ENCODE data around the gene YBX1. TPM values are rescaled to one million over a fixed set of nuclear protein-coding genes. Genes with fewer than 3 reads are reported as not detected.

YBX1 gene
- total RNA-seq, 1 donor from 2014 or later = 356 TPM

- intact Hi-C loops (cut with DNase I) = no loop called here
- H3K27me3 ChIP-seq = no peaks in the 10 kb centered on the region
- no peaks in the 10 kb centered on the region for H3K9me3 ChIP-seq
- H3K36me3 ChIP-seq = peaks cover 3 to 14% of the 10 kb centered on the region in 2 donors
- H3K4me1 ChIP-seq = no peaks in the 10 kb centered on the region
- H3K27ac ChIP-seq = peak overlapping the region in 1 of 2 donors; percentile 24
- TF ChIP-seq CTCF (IDR thresholded peaks at IDR 0.05) = no peak
- no peak overlapping the region for H3K4me3 ChIP-seq
- no peak for DNase-seq (ENCODE audit: low spot score in 2 of 2)
Measured at GRCh38 chr1:42674682-42675081, 7.5 kb upstream of the YBX1 start.

GRCh38 chr1:42675467-42675866 is 6.8 kb upstream of the YBX1 start:
- no peak for DNase-seq (ENCODE audit: low spot score in 2 of 2)
- H3K4me1 ChIP-seq = peaks cover 0 to 1% of the 10 kb centered on the region in 2 donors
- TF ChIP-seq CTCF (IDR thresholded peaks at IDR 0.05) = no peak
- no peaks in the 10 kb centered on the region for H3K27me3 ChIP-seq
- peaks cover 3 to 9% of the 10 kb centered on the region in 2 donors for H3K36me3 ChIP-seq
- no peak overlapping the region for H3K4me3 ChIP-seq
- no peak overlapping the region for H3K27ac ChIP-seq
- intact Hi-C loops (cut with DNase I) = no loop called here
- no peaks in the 10 kb centered on the region for H3K9me3 ChIP-seq

GRCh38 chr1:42676534-42677087 is 5.6 kb upstream of the YBX1 start:
- H3K4me1 ChIP-seq = peaks cover 0 to 9% of the 10 kb centered on the region in 2 donors
- no peak overlapping the region for H3K27ac ChIP-seq
- H3K4me3 ChIP-seq = no peak overlapping the region
- no peak for DNase-seq (ENCODE audit: low spot score in 2 of 2)
- H3K9me3 ChIP-seq = no peaks in the 10 kb centered on the region
- H3K27me3 ChIP-seq = no peaks in the 10 kb centered on the region
- TF ChIP-seq CTCF (IDR thresholded peaks at IDR 0.05) = no peak
- intact Hi-C loops (cut with DNase I) = no loop called here
- H3K36me3 ChIP-seq = peaks cover 0 to 9% of the 10 kb centered on the region in 2 donors

GRCh38 chr1:42679364-42679983 is 2.7 kb upstream of the YBX1 start:
- peaks cover 5 to 21% of the 10 kb centered on the region in 2 donors for H3K4me1 ChIP-seq
- H3K4me3 ChIP-seq = no peak overlapping the region
- intact Hi-C loops (cut with DNase I) = no loop called here
- H3K27me3 ChIP-seq = no peaks in the 10 kb centered on the region
- peaks cover 0 to 9% of the 10 kb centered on the region in 2 donors for H3K36me3 ChIP-seq
- H3K9me3 ChIP-seq = no peaks in the 10 kb centered on the region
- no peak for DNase-seq (ENCODE audit: low spot score in 2 of 2)
- no peak for TF ChIP-seq CTCF (IDR thresholded peaks at IDR 0.05)
- H3K27ac ChIP-seq = no peak overlapping the region

GRCh38 chr1:42680055-42680454 is 2.2 kb upstream of the YBX1 start:
- Histone ChIP-seq H3K27ac (no peak overlapping the region), H3K4me1 (peaks cover 9 to 26% of the 10 kb centered on the region in 2 donors), H3K36me3 (peaks cover 0 to 9% of the 10 kb centered on the region in 2 donors), H3K27me3 (no peaks in the 10 kb centered on the region), H3K4me3 (peak overlapping the region in 1 of 2 donors; percentile 96), H3K9me3 (no peaks in the 10 kb centered on the region)
- no peak for TF ChIP-seq CTCF (IDR thresholded peaks at IDR 0.05)
- DNase-seq (ENCODE audit: low spot score in 2 of 2) = no peak
- intact Hi-C loops (cut with DNase I) = loop anchor here (1.0 to 5.0 kb wide), 4 partner anchors 17 to 677 kb away; partner anchors contain the start of gene CDC20

Measured in ascending aorta (tissue), 2 donors.